ENCODE data around the gene SPRR2D. TPM values are rescaled to one million over a fixed set of nuclear protein-coding genes. Genes with fewer than 3 reads are reported as not detected.
"Not testable (repeated sequence)": the region's sequence is repeated elsewhere in the genome, so short reads cannot be mapped to it uniquely, and the experiment has no call there.

SPRR2D gene
- total RNA-seq, 1 donor from 2014 or later: 2.4 TPM

- H3K27me3 ChIP-seq (ENCODE audit: control insufficient read depth, insufficient read depth, low read length): no peaks in the 10 kb centered on the region
- no peaks in the 10 kb centered on the region for H3K36me3 ChIP-seq (ENCODE audit: control insufficient read depth, insufficient read depth, low read length)
- no peak for TF ChIP-seq CTCF (IDR thresholded peaks at IDR 0.05; ENCODE audit: insufficient read depth, low read length, poor library complexity, severe bottlenecking)
- no peak overlapping the region for H3K4me3 ChIP-seq (ENCODE audit: low read depth, low read length)
- no peak for DNase-seq (ENCODE audit: low read depth)
Measured at GRCh38 chr1:153070243-153070642, 29.3 kb upstream of the SPRR2D start.

GRCh38 chr1:153058826-153059784 lies 18.2 kb upstream of the SPRR2D start:
- TF ChIP-seq CTCF (IDR thresholded peaks at IDR 0.05; ENCODE audit: insufficient read depth, low read length, poor library complexity, severe bottlenecking): no peak
- DNase-seq (ENCODE audit: low read depth): no peak
- H3K27me3 ChIP-seq (ENCODE audit: control insufficient read depth, insufficient read depth, low read length): no peaks in the 10 kb centered on the region
- no peak overlapping the region for H3K4me3 ChIP-seq (ENCODE audit: low read depth, low read length)
- no peaks in the 10 kb centered on the region for H3K36me3 ChIP-seq (ENCODE audit: control insufficient read depth, insufficient read depth, low read length)

GRCh38 chr1:153058154-153058553 lies 17.2 kb upstream of the SPRR2D start:
- DNase-seq (ENCODE audit: low read depth): no peak
- Histone ChIP-seq H3K4me3 (ENCODE audit: low read depth, low read length) (no peak overlapping the region), H3K27me3 (ENCODE audit: control insufficient read depth, insufficient read depth, low read length) (no peaks in the 10 kb centered on the region), H3K36me3 (ENCODE audit: control insufficient read depth, insufficient read depth, low read length) (no peaks in the 10 kb centered on the region)
- TF ChIP-seq CTCF (IDR thresholded peaks at IDR 0.05; ENCODE audit: insufficient read depth, low read length, poor library complexity, severe bottlenecking): no peak

DNA sequence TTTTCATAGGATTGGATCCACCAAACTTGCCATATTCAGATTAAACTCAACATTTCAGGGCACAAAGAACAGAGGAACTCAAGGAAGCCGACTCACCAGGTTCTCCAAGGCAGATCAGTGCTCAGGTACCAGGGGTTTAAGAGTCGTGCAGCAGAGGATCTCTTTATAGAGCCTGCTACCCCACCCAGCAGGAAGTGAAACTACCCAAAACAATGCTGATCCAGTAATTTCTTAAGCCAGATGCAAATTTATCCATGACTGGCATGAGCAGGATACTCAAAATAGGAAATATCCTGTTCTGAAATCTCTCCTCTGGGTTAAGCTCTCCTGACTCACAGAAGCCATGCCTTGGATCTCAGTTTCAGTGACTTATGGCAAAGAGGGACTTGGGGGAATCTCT lies 16.5 kb upstream of the SPRR2D start, which contains the start of gene SPRR2A:
Gene SPRR2A, minus strand, starts transcription at position 138 of the 400 bp plus-strand sequence. CDS start 777 bp downstream, outside the sequence.
- Histone ChIP-seq H3K36me3 (ENCODE audit: control insufficient read depth, insufficient read depth, low read length) (no peaks in the 10 kb centered on the region), H3K4me3 (ENCODE audit: low read depth, low read length) (no peak within 1 kb of the TSS), H3K27me3 (ENCODE audit: control insufficient read depth, insufficient read depth, low read length) (no peaks in the 10 kb centered on the region)
- TF ChIP-seq CTCF (IDR thresholded peaks at IDR 0.05; ENCODE audit: insufficient read depth, low read length, poor library complexity, severe bottlenecking): no peak
- DNase-seq (ENCODE audit: low read depth): no peak

- not testable (repeated sequence) for H3K27me3 ChIP-seq (ENCODE audit: control insufficient read depth, insufficient read depth, low read length); H3K36me3 ChIP-seq (ENCODE audit: control insufficient read depth, insufficient read depth, low read length); H3K4me3 ChIP-seq (ENCODE audit: low read depth, low read length); DNase-seq (ENCODE audit: low read depth)
Measured at GRCh38 chr1:153056111-153056510, 15.2 kb upstream of the SPRR2D start.

GRCh38 chr1:153049211-153049610 lies 8.3 kb upstream of the SPRR2D start:
- no peak overlapping the region for H3K4me3 ChIP-seq (ENCODE audit: low read depth, low read length)

More at GRCh38 chr1:153049211-153049610, 8.3 kb upstream of the SPRR2D start:
- H3K36me3 ChIP-seq (ENCODE audit: control insufficient read depth, insufficient read depth, low read length): no peaks in the 10 kb centered on the region
- no peaks in the 10 kb centered on the region for H3K27me3 ChIP-seq (ENCODE audit: control insufficient read depth, insufficient read depth, low read length)
- no peak for DNase-seq (ENCODE audit: low read depth)
- no peak for TF ChIP-seq CTCF (IDR thresholded peaks at IDR 0.05; ENCODE audit: insufficient read depth, low read length, poor library complexity, severe bottlenecking)

All from kidney epithelial cell (primary cell).